HG03558 (cell line): ENCODE measurements around the gene MCU.
"Not testable (repeated sequence)": the region's sequence is repeated elsewhere in the genome, so short reads cannot be mapped to it uniquely, and the experiment has no call there.

Source experiments
- ATAC-seq: cut with Tn5 transposase; IDR thresholded peaks from one replicate; pipeline ENCODE4 v1.9.1; 2021; ENCODE audit warnings: moderate number of reproducible peaks; ENCODE audit not compliant: unreplicated experiment; ENCODE audit errors: extremely low read depth

Gene MCU, protein sequence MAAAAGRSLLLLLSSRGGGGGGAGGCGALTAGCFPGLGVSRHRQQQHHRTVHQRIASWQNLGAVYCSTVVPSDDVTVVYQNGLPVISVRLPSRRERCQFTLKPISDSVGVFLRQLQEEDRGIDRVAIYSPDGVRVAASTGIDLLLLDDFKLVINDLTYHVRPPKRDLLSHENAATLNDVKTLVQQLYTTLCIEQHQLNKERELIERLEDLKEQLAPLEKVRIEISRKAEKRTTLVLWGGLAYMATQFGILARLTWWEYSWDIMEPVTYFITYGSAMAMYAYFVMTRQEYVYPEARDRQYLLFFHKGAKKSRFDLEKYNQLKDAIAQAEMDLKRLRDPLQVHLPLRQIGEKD

DNA sequence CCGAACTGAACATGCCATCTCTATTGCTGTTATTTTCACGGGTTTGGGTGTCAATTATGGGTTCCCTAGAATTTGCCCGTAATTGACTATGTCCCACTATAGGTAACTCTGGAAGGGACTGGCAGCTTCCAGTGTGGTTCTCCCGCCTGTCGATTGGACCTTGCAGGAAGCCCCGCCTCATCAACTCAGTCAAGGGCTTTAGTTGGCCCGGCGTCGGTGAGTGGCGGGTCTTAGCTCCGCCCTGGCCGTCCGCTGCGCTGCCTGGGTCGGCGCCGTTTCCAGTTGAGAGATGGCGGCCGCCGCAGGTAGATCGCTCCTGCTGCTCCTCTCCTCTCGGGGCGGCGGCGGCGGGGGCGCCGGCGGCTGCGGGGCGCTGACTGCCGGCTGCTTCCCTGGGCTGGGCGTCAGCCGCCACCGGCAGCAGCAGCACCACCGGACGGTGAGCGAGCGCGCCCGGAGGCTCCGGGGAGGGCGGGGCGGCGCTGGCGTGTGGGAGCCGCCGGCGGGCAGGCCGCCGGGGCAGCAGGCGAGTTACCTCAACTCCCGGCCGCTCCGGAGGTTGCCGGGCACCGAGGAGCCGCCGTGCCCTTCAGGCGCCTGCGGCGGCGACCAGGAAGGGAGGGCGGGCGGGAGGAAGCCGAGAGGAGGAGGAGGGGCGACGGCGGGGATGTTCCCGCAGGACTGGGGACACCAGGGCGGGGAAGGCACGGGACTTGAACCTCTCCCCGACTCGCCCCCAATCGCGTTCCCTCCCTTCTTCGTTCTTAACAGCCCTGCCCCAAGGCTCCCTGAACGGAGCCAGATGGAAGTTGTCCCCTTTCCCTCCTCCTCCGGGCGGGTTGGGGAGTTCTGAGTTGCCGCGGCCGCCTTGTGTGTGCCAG lies at the start of gene MCU:
Gene MCU (plus strand): TSS at position 281 of the 881 bp plus-strand sequence. CDS start 9 bp downstream, at position 290.
- ATAC-seq, result peak; percentile 84

DNA sequence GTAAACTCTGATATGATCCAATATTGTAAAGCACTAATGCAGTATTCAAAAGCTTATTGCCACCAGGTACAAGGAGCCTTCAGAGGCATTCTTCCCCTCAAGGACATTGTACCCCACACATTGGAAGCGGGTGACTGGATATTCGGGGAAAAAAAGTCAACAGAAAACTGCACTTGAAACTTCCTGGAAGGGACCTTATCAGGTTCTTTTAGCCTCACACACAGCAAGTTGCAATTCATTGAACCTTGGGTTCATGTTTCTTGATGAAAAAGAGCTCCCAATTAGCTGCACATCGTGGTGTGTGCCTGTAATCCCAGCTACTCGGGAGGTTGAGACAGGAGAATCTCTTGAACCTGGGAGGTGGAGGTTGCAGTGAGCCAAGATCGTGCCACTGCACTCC lies 49.6 kb upstream of the MCU start:
- ATAC-seq, result no peak

- ATAC-seq, result no peak
Observed at GRCh38 chr10:72645263-72645858, 46.6 kb upstream of the MCU start.

DNA sequence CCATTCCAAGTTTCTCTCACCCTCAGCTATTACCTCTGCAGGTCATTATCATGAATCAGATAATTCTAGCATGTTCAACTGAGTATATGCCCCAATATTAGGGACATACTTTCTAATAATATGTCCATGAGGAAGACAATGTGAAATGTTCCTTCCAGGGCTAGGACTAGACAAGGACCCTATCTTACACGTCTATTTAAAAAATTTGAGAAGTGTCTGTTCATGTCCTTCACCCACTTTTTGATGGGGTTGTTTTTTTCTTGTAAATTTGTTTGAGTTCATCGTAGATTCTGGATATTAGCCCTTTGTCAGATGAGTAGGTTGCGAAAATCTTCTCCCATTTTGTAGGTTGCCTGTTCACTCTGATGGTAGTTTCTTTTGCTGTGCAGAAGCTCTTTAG lies 45.0 kb upstream of the MCU start:
- not testable (repeated sequence) for ATAC-seq

DNA sequence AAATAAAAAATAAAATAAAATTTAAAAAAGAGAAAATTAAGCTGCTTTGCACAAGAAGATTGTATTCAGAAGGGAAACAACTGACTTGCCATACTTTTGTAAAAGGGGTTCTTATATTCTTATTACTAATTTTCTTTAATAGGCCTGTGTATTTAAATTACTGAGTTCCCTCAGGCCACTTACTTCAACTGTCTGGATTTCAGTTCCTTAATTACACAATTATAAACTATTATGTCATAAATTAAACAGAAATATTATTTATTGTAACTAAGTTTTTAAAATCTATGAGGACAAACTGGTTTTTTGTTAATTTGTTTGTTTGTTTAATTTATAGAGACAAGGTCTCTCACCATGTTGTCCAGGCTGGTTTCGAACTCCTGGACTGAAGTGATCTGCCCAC lies 43.6 kb upstream of the MCU start:
- ATAC-seq, result no peak

DNA sequence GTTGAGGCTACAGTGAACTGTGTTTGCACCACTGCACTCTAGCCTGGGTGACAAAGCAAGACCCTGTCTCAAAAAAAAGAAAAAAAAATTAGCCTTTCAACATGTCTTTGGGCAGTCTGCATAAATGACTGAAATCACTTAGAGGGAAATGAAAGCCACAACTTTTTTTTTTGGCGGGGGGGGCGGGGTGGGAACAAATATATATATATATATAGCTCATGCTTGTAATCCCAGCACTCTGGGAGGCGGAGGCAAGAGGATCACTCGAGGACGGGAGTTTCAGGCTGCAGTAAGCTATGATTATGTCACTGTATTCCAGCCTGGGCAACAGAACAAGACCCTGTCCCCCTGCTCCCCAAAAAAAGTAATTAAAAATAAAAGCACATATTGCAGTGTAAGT lies 42.7 kb upstream of the MCU start:
- no peak for ATAC-seq

GRCh38 chr10:72653383-72654096 lies 38.4 kb upstream of the MCU start:
- ATAC-seq, result no peak

GRCh38 chr10:72654720-72655119 lies 37.2 kb upstream of the MCU start:
- ATAC-seq, result no peak

- no peak for ATAC-seq
Observed at GRCh38 chr10:72658696-72659400, 33.1 kb upstream of the MCU start.

DNA sequence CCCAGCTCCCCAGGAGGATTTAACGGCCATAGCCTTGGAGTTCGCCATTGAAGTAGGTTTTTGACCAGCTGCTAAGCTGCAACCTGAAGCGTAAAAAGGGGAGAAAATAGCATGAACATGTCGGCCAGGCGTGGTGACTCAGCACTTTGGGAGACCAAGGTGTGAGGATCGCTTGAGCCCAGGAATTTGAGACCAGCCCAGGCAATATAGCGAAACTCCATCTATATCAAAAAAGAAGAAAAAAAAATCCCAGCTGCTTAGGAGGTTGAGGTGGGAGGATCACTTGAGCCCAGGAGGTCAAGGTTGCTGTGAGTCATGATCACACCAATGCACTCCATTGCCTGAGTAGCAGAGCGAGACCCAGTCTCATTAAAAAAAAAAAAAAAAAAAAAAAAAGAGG lies 32.2 kb upstream of the MCU start:
- no peak for ATAC-seq

DNA sequence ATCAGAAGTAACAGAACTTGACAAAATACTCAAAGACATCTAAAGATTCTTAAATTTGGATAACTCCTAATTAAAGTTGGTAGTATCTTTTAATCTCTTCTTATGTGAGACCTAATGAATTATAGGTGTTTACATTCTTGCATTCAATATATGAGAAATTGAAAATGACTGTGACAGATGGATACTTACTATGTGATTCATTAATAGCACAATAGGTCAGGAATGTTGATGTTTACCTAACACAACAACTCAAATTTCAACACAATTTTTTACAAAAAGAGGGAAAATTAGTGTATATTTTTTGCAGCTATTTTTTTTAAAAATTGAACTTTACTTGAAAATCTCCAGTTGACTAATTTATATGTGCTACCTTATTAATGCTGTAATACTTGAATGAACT lies 31.7 kb upstream of the MCU start:
- no peak for ATAC-seq

DNA sequence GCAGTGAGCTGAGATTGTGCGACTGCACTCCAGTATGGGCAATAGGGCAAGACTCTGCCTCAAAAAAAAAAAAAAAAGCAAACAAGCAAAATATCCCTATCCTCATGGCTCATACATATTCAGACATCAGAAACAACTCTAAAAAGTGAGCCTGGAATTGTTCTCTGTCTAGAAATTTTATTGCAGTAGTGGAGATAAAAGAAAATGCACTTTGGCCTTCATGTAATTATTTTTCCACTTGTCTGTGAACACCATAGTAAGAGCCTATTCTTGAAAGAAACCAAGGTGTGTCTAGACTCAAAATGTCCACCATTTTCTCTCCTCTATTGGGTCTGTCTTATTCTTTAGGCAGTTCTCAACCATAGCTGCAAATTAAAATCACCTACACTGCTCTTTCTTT lies 30.5 kb upstream of the MCU start:
- ATAC-seq, result no peak

GRCh38 chr10:72663971-72664370 lies 28.0 kb upstream of the MCU start:
- no peak for ATAC-seq

DNA sequence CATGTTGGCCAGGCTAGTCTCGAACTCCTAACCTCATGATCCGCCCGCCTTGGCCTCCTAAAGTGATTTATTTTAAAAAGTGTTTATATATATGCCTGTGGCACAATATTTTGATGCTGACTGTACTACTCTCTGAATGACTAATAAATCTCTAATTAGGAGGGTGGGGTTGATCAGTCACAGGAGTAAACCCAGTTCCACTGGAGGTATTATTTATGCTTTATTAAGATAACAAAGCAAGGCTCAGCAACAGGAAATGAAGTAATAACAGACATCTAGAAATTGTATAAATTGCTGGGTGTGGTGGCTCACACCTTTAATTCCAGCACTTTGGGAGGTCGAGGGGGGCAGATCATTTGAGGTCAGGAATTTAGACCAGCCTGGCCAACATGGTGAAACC lies 26.0 kb upstream of the MCU start:
- ATAC-seq, result no peak

DNA sequence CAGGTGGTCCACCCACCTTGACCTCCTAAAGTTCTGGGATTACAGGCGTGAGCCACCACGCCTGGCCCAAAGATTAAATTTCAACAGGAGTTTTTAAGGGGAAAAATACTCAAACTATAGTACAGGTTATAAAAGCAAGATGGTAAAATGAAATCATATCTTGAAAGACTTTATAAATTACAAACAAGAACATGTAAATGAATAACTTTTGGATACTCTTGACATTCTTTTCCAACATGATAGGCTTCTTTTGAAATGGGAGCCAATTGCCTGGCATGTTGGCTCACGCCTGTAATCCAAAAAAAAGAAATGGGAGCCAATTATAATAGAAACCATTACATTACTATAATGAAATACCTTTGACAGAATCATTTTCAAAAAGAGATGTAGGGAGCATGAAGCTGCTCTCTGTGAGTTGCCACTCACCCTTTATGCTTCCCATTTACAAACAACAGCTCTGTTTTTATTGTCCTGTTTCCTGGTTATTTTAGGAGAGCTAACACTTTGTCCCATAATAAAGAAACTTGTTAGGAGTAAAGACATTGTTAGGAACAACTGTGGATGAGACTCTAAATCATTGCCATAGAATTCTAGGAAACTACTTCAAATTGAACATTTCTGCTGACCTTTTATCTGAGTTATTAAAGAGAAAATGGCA lies 24.6 kb upstream of the MCU start:
- no peak for ATAC-seq

- no peak for ATAC-seq
Observed at GRCh38 chr10:72673280-72673679, 18.7 kb upstream of the MCU start.

- ATAC-seq, result not testable (repeated sequence)
Observed at GRCh38 chr10:72674174-72674573, 17.8 kb upstream of the MCU start.

DNA sequence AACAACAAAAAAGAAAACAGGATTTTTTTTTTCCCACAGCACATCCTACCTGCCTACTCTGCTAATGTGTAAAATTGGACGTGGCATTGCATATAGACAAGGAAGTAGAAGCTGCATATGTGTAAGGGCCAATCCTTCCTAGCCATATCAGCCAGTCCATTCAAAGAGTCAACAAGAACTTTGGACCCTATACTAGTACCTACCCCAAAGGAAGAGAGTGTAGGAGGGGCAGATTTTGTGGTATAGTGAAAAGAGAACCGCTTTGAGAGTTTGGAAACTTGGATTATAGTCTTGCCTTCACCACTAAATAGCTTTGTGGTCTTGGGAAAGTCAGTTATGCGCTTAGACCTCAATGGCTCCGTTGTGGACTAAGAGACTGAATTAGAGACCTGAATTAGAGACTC lies 12.1 kb upstream of the MCU start:
- ATAC-seq, result no peak

GRCh38 chr10:72682638-72683037 lies 9.3 kb upstream of the MCU start:
- ATAC-seq, result no peak
